ENCODE measurements around the gene AJM1. TPM values are rescaled to one million over a fixed set of nuclear protein-coding genes. Genes with fewer than 3 reads are reported as not detected.

Gene AJM1
- polyA plus RNA-seq, 2 of the 4 experiments (the other 2 are of a cell fraction) = 0.76 to 3.0 TPM

DNA sequence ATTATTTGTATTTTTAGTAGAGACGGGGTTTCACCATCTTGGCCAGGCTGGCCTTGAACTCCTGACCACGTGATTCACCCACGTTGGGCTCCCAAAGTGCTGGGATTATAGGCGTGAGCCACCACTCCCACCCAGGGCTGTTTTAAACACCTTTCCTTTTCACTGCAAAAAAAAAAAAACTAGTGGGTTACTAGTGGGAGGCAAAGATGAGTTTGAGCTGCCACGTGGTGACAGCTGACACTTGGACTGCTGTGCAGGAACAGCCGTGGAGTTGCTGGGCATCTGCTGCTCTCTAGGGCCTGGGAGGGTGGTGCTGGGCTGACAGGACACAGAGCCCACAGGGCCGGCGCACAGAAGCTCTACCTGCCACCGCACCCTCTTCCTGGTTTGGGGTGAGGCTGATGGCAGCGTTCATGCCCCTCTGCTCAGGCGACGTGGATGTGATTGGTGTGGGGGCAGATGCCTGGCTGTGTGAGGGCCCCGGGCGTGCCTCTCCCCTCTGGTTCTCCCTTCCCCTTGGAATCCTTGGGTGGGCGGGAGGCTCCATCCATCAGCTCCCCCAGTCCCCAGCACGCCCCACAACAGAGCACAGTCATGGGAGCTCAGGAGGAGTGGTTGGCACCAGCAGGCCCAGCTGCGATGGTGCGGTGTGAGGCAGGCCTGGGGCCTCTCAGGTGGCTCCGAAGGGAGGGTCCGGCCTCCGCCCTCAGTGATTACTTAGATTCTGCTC is 17.6 kb upstream of the AJM1 start (continued):
- TF ChIP-seq, protein P1, sequence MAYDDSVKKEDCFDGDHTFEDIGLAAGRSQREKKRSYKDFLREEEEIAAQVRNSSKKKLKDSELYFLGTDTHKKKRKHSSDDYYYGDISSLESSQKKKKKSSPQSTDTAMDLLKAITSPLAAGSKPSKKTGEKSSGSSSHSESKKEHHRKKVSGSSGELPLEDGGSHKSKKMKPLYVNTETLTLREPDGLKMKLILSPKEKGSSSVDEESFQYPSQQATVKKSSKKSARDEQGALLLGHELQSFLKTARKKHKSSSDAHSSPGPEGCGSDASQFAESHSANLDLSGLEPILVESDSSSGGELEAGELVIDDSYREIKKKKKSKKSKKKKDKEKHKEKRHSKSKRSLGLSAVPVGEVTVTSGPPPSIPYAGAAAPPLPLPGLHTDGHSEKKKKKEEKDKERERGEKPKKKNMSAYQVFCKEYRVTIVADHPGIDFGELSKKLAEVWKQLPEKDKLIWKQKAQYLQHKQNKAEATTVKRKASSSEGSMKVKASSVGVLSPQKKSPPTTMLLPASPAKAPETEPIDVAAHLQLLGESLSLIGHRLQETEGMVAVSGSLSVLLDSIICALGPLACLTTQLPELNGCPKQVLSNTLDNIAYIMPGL (CRISPR knock-in tag; IDR thresholded peaks at IDR 0.05; ENCODE audit: borderline replicate concordance) = no peak

DNA sequence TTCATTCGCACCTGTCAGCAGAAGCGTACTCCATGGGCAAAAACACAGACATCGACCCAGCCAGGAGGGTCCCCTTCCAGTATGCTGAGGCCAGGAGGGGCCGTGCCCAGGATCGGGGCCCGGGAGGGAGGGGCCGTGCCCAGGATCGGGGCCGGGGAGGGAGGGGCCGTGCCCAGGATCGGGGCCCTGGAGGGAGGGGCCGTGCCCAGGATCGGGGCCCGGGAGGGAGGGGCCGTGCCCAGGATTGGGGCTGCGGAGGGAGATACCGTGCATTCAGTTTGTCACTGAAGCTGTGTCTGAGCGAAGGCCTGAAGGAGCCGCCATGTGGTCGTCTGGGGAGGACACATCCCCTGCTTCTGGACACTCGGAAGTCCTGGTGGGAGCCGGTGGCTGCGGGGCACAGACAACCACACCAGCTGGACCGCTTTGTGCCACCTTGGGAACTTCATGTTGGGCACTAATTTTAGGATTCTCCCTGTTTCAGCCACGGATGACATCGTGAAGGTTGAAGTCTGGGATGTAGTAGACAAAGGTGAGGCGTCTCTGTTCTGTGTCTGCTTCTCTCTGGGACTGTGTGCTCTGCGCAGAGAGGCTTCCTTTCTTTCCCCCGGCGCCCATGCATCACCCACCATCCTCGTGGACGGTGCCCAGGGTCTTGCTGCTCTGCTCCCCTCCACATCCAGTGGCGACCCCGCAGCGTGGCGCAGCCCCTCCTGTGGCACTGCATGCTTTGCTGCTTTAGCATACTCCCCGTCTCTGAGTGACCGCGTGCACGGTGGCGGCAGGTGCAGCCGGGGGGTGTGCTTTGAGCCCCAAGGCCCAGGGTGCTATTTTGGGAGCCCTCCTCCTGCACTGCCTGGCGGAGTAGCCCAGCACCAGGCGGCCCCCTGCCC is 16.7 kb upstream of the AJM1 start:
- CTCF ChIA-PET = interaction anchor here (0.6 to 3.0 kb wide), 6 partner anchors 10 to 255 kb away, joined by 3 to 11 read pairs (median 4); partner anchors contain the start of gene AJM1
- Histone ChIP-seq H3K4me1 (no peaks in the 10 kb centered on the region), H3K4me2 (no peak overlapping the region), H3K27ac (no peak overlapping the region), H3K9me3 (no peaks in the 10 kb centered on the region), H3K4me3 (no peak overlapping the region)
- ATAC-seq (0 out of 6 replicates have a peak, but pooled peaks of 1 of the 2 experiments have one; percentile 10), FAIRE-seq (no peak), DNase-seq (ENCODE audit: low read depth in 1 of 2, low spot score in 1 of 2) (no peak)
- WGBS (ENCODE audit: missing lambda C conversion rate) = 94% methylated on average over 28 of the region's 44 CpGs
- no peak for TF ChIP-seq ZC3H11A (IDR thresholded peaks at IDR 0.05)
- no peak for TF ChIP-seq RFX5 (IDR thresholded peaks at IDR 0.05)
- POLR2A ChIA-PET = no interaction called here

DNA sequence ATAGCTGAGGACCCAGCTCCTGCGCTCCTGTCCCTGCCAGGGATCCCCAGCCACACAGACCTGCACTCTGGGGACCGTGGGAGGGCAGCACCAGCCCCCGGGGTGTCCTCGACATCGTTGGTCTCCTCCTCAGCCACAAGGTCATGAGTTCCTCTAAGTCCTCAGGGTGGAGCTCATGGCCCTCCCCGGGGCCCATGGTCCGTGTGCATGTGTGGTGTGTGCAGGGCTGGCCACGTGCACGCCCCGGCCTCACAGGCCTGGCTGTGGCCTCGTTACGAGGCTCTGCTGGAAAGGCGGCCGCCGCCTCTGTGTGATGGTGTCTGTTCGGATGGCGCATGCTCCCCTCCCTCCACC is 16.1 kb upstream of the AJM1 start:
- FAIRE-seq (no peak), ATAC-seq (no peak), DNase-seq (ENCODE audit: low read depth in 1 of 2, low spot score in 1 of 2) (no peak)
- H3K4me2 ChIP-seq = no peak overlapping the region
- no peaks in the 10 kb centered on the region for H3K4me1 ChIP-seq
- no peak for TF ChIP-seq RCOR1 (IDR thresholded peaks at IDR 0.05; ENCODE audit: low read depth, low read length)
- TF ChIP-seq CBX2 (IDR thresholded peaks at IDR 0.05; ENCODE audit: borderline replicate concordance, low read depth) = no peak
- no peak for TF ChIP-seq FOSL2 (IDR thresholded peaks at IDR 0.05)
- no peak for TF ChIP-seq FOSL2 (CRISPR knock-in tag; IDR thresholded peaks at IDR 0.05)
- TF ChIP-seq, protein P2, sequence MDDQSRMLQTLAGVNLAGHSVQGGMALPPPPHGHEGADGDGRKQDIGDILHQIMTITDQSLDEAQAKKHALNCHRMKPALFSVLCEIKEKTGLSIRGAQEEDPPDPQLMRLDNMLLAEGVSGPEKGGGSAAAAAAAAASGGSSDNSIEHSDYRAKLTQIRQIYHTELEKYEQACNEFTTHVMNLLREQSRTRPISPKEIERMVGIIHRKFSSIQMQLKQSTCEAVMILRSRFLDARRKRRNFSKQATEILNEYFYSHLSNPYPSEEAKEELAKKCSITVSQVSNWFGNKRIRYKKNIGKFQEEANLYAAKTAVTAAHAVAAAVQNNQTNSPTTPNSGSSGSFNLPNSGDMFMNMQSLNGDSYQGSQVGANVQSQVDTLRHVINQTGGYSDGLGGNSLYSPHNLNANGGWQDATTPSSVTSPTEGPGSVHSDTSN (IDR thresholded peaks at IDR 0.05) = no peak
- TF ChIP-seq ESRRA (IDR thresholded peaks at IDR 0.05; ENCODE audit: borderline replicate concordance, low read length) = no peak
- TF ChIP-seq POLR2AphosphoS2 (conservative IDR thresholded peaks at IDR 0.05; ENCODE audit: low read length) = no peak
- no peak for TF ChIP-seq ZFP36 (IDR thresholded peaks at IDR 0.05; ENCODE audit: borderline replicate concordance, partially characterized antibody)
- TF ChIP-seq NFE2L2 (conservative IDR thresholded peaks at IDR 0.05; ENCODE audit: low read length) = no peak
- TF ChIP-seq JUN (IDR thresholded peaks at IDR 0.05) = no peak
- no peak for TF ChIP-seq ZSCAN20 (CRISPR knock-in tag; IDR thresholded peaks at IDR 0.05)
- TF ChIP-seq MAZ (IDR thresholded peaks at IDR 0.05; ENCODE audit: borderline replicate concordance, low read depth, low read length) = no peak
- no peak for TF ChIP-seq ZC3H11A (IDR thresholded peaks at IDR 0.05)
- TF ChIP-seq POLR2A (IDR thresholded peaks at IDR 0.05; ENCODE audit: low read length) = no peak
- TF ChIP-seq HOXB5 (CRISPR knock-in tag; IDR thresholded peaks at IDR 0.05) = no peak
- no peak overlapping the region for H3K27ac ChIP-seq
- no peak overlapping the region for H3K4me3 ChIP-seq
- no peaks in the 10 kb centered on the region for H3K9me3 ChIP-seq
- ChIA-PET POLR2A (no interaction called here), CTCF (interaction anchor here (0.5 to 3.0 kb wide), 7 partner anchors 9 to 256 kb away, joined by 3 to 10 read pairs (median 3); partner anchors contain the start of gene AJM1)
- WGBS (ENCODE audit: missing lambda C conversion rate) = 89% methylated on average over 13 of the region's 17 CpGs
